ENCODE data around the gene KLRK1. TPM values are rescaled to one million over a fixed set of nuclear protein-coding genes. Genes with fewer than 3 reads are reported as not detected.
"Not testable (repeated sequence)": the region's sequence is repeated elsewhere in the genome, so short reads cannot be mapped to it uniquely, and the experiment has no call there.

The KLRK1 gene
- total and polyA plus RNA-seq, 4 donors, result 0.98 to 4.0 (median 1.4) TPM

DNA sequence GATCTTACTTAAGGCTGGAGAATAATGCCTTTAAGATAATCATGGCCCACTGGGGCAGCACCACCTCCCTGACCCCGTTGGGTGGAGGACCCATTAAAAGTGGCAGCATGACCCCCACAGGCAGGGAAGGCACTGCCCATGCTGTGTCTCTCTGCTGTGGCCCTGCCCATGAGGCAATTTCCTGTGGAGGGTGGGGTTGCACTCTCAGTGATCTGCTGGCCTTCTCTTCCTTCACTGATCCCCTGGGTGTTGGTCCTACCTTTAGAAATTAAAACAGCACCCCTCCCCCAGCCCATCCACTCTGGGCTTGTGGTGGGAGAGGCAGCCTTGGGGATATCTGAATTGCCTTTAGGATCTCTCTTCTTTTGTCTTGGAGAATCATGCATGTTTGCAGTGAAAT is 17.3 kb downstream of the KLRK1 start (continued):
- no peak for TF ChIP-seq YY1 (IDR thresholded peaks at IDR 0.05)
- no peak for TF ChIP-seq RXRA (IDR thresholded peaks at IDR 0.05)
- TF ChIP-seq NR2F2 (IDR thresholded peaks at IDR 0.05), result no peak
- no peak for TF ChIP-seq TAF1 (conservative IDR thresholded peaks at IDR 0.05)
- no peak for TF ChIP-seq RAD21 (IDR thresholded peaks at IDR 0.05)

DNA sequence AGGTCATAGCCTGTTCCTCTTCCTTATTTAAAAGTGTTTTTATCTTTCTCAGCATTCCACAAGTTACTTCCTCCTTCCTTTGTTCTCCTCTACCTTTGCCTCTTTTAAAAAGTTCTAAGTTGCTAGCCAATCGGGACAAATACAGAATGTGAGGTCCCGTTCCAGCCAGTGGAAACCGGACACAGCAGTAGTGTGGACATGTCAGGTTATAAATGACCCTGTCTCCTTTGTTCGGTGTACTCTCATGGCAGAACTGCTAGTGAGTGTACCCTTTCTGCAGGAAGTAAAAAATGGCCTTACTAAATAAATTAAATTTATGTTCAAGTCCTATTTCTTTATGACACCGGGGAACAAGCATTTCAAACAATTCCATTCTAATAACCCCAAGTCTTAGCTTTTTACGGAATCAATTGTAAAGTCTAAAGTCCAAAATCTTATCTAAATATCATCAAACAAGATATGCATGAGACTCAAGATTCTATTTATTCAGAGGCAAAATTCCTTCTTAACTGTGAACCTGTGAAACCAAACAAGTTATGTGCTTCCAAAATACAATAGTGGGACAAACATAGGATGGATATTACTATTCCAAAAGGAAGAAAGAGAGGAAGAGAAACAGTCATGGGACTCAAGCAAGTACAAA is 17.8 kb downstream of the KLRK1 start:
- H3K36me3 ChIP-seq (ENCODE audit: control insufficient read depth in 4 of 4, insufficient read depth in 3 of 4, low read depth in 1 of 4, low read length in 3 of 4), result not testable (repeated sequence)

GRCh38 chr12:10369557-10370415 is 20.1 kb downstream of the KLRK1 start:
- TF ChIP-seq HNF4A (conservative IDR thresholded peaks at IDR 0.05) (no peak), GABPA (IDR thresholded peaks at IDR 0.05 in 1 of 2, conservative IDR thresholded peaks at IDR 0.05 in 1 of 2) (no peak), RXRA (IDR thresholded peaks at IDR 0.05) (no peak), FOXA2 (IDR thresholded peaks at IDR 0.05) (no peak), SP1 (IDR thresholded peaks at IDR 0.05) (no peak)
- TF ChIP-seq, protein P1, sequence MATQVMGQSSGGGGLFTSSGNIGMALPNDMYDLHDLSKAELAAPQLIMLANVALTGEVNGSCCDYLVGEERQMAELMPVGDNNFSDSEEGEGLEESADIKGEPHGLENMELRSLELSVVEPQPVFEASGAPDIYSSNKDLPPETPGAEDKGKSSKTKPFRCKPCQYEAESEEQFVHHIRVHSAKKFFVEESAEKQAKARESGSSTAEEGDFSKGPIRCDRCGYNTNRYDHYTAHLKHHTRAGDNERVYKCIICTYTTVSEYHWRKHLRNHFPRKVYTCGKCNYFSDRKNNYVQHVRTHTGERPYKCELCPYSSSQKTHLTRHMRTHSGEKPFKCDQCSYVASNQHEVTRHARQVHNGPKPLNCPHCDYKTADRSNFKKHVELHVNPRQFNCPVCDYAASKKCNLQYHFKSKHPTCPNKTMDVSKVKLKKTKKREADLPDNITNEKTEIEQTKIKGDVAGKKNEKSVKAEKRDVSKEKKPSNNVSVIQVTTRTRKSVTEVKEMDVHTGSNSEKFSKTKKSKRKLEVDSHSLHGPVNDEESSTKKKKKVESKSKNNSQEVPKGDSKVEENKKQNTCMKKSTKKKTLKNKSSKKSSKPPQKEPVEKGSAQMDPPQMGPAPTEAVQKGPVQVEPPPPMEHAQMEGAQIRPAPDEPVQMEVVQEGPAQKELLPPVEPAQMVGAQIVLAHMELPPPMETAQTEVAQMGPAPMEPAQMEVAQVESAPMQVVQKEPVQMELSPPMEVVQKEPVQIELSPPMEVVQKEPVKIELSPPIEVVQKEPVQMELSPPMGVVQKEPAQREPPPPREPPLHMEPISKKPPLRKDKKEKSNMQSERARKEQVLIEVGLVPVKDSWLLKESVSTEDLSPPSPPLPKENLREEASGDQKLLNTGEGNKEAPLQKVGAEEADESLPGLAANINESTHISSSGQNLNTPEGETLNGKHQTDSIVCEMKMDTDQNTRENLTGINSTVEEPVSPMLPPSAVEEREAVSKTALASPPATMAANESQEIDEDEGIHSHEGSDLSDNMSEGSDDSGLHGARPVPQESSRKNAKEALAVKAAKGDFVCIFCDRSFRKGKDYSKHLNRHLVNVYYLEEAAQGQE (IDR thresholded peaks at IDR 0.05), result no peak
- no peak overlapping the region for H3K27ac ChIP-seq (ENCODE audit: low read depth in 1 of 2, low read length in 2 of 2)
- H3K36me3 ChIP-seq (ENCODE audit: control insufficient read depth in 4 of 4, insufficient read depth in 3 of 4, low read depth in 1 of 4, low read length in 3 of 4), result no peaks in the 10 kb centered on the region
- H3K9ac ChIP-seq (ENCODE audit: low read depth in 1 of 2, low read length in 2 of 2), result no peak overlapping the region
- no peaks in the 10 kb centered on the region for H3K27me3 ChIP-seq (ENCODE audit: control insufficient read depth in 4 of 4, insufficient read depth in 4 of 4, low read length in 3 of 4)
- no peaks in the 10 kb centered on the region for H3K9me3 ChIP-seq (ENCODE audit: control insufficient read depth in 4 of 4, low read length in 3 of 4)
- WGBS, result 95% methylated on average over 8 of the region's 8 CpGs
- no peak for DNase-seq (ENCODE audit: low spot score)
- peaks cover 1 to 13% (median 6%) of the 10 kb centered on the region in 4 donors for H3K4me1 ChIP-seq (ENCODE audit: control insufficient read depth in 4 of 4, insufficient read depth in 4 of 4, low read length in 3 of 4)
- no peak overlapping the region for H3K4me3 ChIP-seq (ENCODE audit: low read depth in 1 of 3, low read length in 3 of 3)

More for the DNA sequence above, 17.8 kb downstream of the KLRK1 start:
- WGBS, result 60% methylated on average over 6 of the region's 6 CpGs
- H3K9me3 ChIP-seq (ENCODE audit: control insufficient read depth in 4 of 4, low read length in 3 of 4); H3K27me3 ChIP-seq (ENCODE audit: control insufficient read depth in 4 of 4, insufficient read depth in 4 of 4, low read length in 3 of 4); H3K27ac ChIP-seq (ENCODE audit: low read depth in 1 of 2, low read length in 2 of 2); H3K4me1 ChIP-seq (ENCODE audit: control insufficient read depth in 4 of 4, insufficient read depth in 4 of 4, low read length in 3 of 4); DNase-seq (ENCODE audit: low spot score); H3K4me3 ChIP-seq (ENCODE audit: low read depth in 1 of 3, low read length in 3 of 3); H3K9ac ChIP-seq (ENCODE audit: low read depth in 1 of 2, low read length in 2 of 2): not testable (repeated sequence)
